ENCODE results near the gene NBEA.
"Not testable (repeated sequence)": the region's sequence is repeated elsewhere in the genome, so short reads cannot be mapped to it uniquely, and the experiment has no call there.

Gene NBEA

DNA sequence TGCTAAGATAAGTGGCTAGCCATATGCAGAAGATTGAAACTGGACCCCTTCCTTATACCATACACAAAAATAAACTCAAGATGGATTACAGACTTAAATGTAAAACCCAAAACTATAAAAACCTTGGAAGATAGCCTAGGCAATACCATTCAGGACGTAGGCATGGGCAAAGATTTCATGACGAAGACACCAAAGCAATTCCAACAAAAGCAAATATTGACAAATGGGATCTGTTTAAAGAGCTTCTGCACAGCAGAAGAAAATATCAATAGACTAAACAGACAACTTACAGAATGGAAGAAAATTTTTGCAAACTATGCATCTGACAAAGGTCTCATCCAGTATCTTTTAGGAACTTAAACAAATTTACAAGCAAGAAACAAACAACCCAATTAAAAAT, 466.2 kb downstream of the NBEA start:
- DNase-seq = not testable (repeated sequence)

- no peak for DNase-seq
Observed at GRCh38 chr13:35411059-35411744, 469.1 kb downstream of the NBEA start.

DNA sequence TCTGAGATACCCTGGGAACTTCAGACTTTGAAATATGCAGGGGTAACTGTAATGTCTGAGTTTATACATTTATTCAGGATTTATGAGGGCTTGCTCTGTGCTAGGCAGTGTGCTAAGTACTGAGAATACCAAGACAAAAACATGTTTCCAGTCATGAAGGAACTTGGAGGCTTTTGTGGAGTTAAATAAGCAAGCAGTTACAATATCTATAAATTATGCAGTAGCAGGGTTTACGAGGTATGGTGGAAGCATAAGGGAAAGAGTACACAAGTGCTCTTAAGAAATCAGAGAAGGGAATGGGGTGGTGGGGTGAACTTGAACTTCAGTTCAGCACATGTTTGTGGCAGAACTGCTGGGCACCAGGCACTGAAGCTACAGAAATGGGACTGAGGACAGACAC, 506.4 kb downstream of the NBEA start:
- DNase-seq = no peak

DNA sequence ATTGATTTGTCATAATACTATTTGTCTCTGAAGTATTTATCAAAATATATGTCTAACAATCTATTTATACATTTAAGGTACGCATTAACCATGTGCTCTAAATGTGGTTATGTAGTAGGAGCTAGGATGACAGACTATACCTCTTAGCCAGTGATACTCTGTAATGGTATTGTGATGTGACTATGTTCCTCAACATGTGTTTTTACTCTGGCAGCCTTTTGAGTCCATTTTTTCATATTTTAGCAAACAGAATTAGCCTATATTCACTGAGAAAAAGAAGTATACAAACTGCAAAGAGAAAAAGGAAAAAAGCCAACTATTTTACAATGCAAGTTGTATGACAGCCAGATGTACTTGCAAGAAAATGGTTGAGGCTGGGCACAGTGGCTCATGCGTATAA, 507.8 kb downstream of the NBEA start:
- DNase-seq = no peak

DNA sequence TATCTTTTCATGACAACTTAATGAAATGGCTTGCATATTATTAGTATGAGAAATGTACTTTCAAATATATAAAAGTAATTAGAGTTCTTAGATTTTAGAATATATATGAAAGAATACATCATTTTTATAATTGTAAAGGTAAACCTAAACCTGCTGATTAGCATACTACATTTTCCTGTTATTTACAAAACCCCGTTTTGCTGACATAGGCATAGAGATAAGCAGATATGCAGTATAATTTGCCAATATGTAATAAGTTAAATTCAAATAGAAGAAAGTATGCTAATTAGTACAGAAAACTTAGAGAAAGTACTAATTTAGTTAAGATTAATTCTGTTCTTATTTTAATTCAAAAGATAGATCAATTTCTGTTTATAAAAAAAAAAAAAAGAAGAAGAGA, 513.0 kb downstream of the NBEA start:
- no peak for DNase-seq

- DNase-seq = no peak
Observed at GRCh38 chr13:35457258-35457657, 515.2 kb downstream of the NBEA start.

- DNase-seq = no peak
Observed at GRCh38 chr13:35460061-35460460, 518.0 kb downstream of the NBEA start.

DNA sequence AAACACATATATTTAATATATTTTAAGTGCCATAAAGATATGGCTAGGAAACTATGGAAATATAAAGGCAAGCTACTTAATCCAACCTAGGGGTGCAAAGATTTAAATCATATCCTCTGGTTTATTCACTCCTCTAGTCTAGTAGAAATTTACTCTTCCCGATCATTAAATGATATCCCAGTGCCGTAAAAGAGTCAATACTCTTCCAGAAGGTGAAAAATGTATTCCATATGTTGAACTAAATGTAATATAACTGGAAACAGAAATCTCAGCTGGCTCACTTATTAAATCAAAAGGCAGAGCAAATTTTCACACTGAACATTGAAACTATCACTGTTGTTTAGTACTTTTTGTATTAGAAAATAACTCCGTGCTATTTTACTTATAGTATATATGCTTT, 523.3 kb downstream of the NBEA start:
- DNase-seq = no peak

GRCh38 chr13:35468195-35468594, 526.1 kb downstream of the NBEA start:
- DNase-seq = no peak

DNA sequence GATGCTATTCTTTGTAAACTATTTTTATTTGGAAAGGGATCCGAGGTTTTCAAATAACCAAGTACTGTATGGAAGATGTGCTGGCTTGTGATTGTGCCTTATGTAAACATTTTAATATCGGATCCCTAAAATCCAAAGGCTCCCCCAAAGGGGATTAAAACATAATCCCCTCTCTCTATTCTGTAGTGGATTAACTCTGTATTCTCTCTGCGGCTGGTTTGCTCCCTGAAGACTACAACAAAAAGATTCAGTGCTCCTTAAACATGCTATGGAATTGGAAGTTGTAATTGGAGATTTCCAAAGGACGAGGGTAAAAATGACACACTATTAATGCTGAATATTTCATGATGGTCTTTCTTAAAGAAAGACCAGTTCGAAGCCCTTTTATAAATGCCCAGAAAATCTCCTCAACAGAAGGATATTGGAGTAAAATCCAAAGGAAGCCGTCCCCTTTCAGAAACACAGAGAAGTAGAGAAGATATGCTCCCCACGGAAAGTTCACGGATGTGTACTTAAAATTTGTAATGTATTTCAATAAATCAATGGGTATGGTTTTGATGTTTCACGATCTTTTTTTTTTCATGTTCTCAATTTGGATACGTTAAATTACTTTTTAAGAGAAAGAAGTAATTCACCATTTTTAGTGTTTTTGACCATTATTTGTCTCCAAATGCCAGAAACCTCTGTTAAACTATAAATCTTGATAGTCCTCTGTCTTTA, 527.9 kb downstream of the NBEA start:
- no peak for DNase-seq

DNA sequence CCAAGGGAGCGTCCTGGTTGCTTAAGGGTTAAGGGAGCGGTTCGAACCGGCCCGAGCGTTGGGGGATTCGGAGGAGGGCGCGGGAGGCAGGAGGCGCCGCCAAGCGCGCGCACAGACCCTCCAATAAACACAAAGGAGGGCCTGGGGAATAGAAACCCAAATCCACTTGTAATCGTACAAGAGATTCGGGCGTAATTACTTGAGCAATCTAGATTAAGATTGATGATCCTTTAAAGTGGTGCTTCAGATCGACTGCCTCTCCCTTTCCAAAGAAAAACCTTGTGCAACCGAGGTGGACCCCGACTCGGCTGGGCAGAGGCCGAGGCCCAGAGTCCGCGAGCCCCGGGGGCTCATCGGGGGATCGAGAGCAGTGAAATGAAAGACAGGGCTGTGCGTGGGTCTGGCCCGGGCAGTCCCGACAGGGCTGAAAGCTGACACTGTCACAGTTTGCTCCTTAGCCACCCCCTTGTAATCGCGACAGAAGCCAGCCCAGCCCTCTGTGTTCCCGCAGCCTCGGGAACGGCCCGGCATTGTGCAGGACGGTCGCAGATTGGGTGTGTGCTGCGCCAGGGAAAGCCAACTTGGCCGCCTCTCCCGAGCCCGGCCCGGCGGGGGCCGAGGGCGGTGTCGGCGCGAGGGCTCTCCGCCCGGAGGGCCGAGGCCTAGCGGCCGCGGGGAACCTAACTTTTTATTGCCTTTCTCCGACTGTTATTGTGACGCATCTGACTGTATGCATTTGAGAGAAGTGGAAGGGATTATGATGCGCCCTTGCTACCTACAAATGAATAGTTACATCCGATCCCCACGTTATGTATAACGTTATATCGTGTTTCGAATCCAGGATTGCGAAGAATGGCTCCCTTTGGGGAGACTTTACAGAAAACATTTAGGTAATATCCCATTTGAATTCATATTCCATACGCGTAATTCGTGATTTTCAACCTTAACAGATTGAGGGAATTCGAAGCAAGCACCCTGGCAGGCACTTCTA, 528.9 kb downstream of the NBEA start:
- DNase-seq = no peak

GRCh38 chr13:35471706-35472322, 529.7 kb downstream of the NBEA start:
- DNase-seq = no peak

GRCh38 chr13:35472323-35472881, 530.3 kb downstream of the NBEA start:
- no peak for DNase-seq

DNA sequence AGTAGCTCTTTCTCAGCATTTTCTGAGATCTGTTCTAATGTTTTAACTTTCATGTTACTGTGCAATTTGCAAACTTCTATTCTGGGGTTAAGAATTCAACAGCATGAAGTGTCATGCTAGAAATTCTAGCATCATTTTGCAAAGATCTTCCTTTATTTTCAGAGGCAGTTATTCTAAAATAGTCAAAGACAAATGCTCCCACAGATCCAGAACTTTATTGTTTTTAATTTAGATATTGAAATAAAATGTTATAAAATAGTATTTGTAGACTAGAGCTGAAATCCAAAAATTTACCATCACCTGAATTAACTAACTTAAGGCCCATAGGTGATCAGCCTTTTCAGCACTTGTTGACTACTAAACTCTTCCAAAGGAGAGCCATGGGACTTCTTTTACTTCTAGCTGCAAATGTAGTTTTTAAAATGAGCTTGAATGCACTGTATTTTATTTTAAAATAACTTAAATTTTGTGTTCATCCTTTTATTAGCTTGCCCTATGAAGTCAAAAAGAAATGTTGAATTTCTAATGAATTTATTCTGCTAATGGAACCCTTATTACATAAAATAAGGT, 531.2 kb downstream of the NBEA start:
- DNase-seq = no peak

DNA sequence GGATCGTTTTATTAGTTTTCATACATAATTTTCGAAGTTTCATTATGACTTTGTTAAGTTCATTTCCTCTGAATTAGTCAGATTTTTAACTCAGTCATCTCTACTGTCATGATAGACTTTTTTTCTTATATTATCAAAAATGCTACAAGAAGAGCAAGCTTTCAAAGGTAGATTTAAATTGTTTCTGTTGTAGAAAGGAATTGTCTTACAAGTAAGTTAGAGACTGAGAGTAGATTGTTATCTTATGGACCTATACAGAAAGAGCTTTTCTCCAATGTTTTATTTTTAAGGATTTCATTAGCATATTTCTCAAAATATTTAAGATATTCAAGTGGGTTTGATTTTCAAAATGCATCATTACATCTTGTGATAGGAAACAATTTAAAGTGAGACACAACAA, 531.7 kb downstream of the NBEA start:
- no peak for DNase-seq

DNA sequence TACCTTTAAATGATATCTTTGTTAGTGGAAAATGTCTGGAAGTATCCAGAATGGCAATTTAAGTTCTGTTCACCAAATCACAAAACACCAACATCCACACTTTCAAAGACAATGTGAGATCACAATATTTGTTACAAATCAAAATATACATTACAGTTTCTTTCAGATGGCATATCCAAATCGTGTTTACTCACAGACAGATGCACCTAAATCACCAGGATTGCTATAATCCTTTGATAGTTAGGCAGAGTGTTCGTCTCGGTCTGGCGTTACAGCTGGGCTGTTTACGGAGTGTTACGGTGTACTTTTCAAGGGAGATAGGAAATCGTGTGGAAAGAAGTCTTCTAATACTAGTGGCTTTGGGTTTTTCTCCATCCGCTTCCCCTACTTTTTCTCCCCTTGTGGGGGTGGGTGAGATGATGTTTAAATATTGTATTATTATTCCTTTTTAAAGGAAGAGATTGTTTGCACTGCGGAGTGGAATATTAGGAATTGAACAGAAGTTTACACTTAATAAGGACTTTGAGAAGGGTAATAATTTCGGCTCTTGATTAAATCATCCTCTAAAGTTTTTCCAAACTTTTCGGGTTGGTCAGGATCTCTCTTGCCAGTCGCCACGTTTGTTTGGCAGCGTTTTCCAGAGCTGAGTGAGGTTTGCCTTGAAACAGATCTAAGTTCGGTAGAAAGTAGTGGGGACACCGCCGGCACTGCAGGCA, 532.6 kb downstream of the NBEA start:
- no peak for DNase-seq

DNA sequence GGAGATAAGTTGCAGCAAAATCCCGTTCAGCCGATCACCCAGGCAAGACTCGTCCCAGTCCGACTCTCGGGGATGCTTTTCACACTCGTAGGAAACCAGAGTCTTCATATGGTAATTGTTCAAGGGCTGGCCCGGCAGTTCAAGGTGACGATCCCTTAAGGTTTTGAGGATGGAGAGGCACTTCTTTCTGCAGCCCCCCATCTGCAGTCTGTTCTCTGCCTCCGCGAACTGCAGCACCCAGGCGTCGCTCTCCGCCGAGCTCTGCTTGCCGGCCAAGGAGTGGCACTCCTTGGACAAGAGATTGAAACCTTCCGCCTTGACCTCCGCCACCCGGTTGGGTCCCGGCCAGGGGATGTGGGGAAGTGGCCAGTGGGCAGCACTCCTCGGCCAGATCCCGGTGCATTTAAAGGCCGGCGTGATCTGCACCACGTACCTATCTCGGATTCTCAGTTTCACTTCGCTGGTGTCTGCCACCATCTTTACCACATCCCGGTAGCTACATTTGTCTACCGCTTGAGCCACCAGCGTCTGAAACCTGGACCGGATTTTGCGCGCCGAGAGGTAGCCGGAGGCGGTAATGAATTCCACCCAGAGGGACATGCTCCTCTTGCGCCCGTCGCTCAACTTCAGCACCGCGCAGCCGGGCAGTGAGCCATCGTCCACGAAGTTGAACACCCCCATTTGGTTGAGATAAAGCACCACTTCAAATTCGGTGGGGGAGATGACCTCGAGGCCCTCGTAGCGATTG, 533.3 kb downstream of the NBEA start:
- DNase-seq = no peak

DNA sequence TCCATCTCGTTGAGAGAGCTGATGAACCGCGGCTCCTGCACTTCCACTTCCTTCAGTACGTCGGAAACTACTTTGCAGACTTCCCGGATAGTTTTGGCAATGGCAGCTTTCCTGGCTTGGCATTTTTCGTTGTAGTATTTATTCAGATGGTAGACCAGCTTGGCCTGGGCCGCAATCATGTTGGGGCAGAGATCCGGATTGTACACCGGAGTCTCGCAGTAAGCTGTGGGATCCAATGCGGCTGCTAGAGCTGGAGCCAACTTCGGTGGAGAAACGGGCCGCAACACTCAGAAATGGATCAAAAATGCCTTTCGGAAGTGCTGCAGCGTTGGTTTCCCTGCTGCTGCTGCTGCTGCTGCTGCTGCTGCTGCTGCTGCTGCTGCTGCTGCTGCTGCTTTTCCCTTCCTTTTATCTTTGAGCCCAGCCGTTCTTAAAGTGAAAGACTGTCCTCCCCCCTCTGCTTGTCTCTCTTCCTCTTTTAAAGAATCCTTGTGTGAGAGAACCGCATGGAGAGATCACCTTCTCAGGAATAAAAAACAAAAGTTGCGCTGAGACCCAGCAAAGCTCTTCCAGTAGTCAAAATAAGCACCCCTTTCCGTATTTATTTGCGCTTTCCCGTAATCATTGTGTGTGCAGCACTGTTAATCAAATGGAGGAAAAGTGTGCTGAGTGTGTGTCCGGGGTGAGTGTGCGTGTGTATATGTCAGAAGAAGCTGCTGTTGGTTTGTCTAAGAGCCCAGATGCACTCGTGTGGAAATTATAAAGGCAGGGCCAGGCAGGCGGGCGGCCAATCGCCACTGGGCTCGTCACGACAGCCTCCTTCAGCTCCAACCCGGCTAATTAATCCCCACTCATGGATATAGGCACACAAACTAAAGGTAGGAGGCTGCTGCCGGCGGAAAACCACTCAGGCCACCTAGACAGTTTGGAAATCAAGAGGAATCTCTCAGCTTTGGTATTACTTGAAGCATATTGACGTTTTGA, 534.2 kb downstream of the NBEA start, which contains the start of gene MAB21L1:
TSS of gene MAB21L1 (minus strand) at position 730 of the 984 bp plus-strand sequence. CDS start at position 179, 551 bp downstream.
- no peak for DNase-seq

GRCh38 chr13:35477386-35477946, 535.4 kb downstream of the NBEA start:
- DNase-seq = no peak
